GM19452 (cell line): ENCODE data around the gene SAG.
"Not testable (repeated sequence)": the region's sequence is repeated elsewhere in the genome, so short reads cannot be mapped to it uniquely, and the experiment has no call there.

Source experiments
- ATAC-seq: cut with Tn5 transposase; IDR thresholded peaks from one replicate; pipeline ENCODE4 v1.9.1; 2021; ENCODE audit not compliant: unreplicated experiment

SAG gene

DNA sequence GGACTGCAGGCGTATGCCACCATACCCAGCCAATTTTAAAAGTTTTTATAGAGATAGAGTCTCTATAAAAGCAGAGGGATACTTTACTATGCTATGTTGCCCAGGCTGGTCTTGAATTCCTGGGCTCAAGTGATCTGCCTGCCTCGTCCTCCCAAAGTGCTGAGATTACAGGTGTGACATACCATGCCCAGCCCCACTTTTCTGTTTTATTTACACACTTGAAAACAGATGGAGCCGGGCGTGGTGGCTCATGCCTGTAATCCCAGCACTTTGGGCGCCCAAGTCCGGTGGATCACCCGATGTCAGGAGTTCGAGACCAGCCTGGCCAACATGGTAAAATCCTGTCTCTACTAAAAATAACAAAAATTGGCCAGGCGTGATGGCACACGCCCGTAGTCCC lies 67.2 kb downstream of the SAG start:
- not testable (repeated sequence) for ATAC-seq

DNA sequence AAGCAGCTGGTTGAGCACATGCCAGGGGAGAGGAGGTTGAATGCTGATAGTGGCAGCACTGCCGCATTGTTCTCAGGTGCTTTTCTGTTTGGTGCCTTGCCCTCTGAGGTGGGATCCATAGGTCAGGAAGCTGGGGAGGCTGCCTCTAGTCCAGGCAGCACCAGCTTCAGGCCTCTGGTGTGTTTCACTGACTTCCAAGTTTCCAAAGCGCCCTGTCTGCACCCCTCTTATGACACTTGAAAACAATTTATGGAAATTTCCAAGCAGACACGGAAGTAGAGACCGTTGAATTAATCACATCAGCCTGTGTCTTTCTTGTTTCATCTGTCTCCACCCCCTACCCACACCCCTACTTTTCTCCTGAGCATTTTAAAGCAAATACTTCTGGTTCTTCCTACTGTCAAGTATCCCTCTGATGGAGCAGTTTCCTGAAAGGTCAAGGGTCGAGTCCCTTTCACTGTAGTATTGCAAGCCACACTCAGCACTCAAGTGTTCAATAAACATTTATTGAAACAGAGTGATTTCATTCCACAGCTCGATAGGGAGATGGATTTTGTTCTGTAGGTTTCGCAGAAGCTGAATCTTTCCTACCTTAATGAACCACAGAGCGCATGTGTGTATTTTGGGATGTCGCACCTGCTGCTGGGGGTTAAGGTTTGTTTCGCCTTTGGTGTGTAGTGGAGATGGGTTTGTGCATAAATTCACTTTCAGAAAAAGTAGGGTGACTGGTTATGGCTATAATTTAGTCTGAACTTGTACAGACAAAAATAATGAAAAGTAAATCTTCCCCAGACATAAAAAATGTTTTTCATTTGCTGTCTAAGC lies 68.1 kb downstream of the SAG start:
- ATAC-seq = no peak

DNA sequence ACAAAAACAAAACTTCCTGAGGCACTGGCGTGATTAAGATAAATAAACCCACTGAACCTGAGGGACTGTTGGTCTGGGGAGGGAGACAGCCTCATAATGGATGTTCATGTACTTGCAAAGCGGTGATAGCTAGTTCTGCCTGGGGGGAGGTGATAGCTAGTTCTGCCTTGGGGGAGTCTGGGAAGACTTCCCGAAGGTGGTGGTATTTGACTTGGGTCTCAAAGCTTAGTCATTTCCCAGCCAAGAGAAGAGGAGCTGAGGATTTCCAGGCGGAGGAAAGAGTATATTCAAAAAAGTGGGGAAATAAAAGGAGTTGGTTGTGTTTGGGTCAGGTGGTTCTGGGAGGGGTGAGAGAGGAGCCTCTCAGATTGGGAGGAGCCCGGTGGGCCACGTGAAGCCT lies 71.4 kb downstream of the SAG start:
- ATAC-seq = no peak

DNA sequence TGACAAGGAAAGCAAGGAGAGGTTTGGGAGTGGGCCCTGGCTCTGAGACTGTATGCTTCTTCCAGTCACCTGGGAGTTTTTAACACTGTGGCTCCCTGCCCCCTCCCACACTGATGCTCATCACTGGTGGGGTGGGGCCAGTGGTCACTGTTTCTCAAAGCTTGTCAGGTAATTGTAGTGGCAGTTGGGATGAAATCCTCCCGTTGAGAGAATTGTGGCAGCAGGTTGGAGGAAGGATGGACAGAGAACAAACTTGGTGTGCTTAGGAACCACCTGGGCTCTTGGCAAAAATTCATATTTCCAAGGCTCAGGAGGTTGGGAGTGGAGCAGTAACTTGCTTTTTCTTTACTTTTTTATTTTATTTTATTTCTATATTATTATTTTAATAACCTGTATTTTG lies 71.8 kb downstream of the SAG start:
- no peak for ATAC-seq

DNA sequence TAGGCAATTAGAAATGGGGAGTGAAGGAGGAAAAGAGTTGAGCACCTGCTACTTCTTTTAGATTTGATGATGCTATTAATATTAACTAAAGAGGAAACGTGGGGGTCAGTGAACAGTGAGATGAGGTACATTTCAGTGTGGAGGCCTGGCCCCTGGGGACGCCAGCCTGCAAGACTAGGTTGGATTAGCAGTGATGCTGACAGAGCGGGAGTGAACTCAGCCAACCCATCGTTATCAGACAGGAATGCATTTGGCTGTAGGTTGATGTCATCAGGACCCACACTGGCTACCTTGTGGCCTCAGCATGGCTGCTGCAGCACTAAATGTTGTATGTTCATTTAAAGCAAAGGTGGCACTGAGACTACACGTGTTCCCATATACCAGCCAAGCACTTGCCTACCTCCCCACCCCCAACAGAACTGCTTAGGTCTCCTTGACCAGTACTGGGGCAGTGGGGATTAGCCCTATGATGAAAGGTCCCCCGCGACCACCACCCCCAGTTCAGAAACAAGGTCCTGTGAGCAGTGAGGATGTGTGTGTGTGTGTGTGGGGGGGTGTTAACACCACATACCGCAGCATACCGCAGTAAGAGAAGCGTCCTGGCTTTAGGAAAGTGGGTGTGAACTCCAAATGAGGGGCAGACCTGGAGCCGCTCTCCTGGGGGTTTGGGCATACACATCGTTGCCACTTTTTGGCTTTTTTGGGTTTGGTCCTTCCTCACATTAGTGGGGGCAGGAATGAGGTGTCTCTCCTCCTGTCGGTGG lies 72.7 kb downstream of the SAG start:
- peak; percentile 48 for ATAC-seq

DNA sequence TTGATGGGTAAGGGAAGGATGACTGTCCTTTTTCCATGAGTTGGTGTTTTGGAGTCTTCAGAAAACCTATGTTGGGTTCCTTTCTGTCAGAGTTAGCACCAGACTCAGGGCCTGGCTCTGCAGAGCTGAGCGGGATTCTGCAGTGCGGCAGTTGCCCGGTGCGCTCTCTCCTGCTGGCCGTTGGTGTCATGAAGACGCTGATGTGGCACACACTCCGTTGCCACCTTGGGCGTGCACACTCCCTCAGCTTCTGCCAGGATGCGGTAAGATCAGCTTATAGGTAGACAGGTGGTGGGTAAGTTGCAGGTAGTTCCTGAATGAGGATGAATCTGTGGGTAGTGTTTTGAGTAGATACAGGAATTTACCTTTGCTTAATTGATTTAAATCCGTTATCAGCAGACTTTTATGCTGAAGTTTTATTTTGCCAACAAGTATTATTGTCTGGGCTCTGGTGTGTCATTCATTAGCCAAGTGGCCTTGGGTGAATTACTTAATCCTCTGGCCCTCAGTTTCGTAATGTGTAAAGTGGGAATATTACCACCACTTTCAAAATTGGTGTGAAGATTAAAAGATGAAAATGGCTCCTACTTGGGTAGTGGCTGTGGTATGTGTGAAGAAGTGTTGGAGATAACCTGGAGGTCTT lies 73.5 kb downstream of the SAG start:
- ATAC-seq = no peak

DNA sequence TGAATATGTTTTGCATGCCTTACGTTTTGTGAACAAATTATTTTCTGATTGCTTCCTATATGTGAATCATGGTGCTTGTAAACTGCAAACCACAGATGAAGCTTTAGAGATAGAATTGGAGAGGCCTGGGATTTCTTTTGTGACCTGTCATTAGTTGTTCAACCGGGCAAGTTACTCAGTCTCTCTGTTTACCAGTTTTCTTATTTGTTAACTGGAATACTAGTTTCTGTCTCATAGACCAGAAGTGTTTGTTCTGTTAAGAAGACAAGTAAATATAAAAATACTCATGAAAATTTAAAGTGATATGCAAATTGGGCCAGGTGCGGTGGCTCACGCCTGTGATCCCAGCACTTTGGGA lies 74.0 kb downstream of the SAG start:
- ATAC-seq = no peak

DNA sequence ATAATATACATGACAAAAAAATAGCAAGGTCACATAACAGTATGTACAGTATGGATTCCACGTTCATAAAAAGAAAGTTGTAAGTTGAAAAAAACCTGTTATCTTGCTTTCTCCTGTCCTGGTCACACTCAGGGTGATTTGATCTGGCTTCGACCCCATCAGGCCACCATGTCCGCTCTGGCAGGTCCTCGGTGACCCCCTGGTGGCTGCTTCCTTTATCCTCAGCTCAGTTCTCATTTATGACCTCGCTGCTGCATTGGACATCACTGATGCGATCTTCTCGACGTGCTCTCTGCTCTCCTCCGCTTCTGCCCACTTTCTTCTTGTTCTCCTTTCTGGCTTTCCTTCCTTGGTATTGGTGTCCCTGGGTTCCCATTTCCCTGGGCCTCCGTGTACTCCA lies 76.4 kb downstream of the SAG start:
- ATAC-seq = no peak

DNA sequence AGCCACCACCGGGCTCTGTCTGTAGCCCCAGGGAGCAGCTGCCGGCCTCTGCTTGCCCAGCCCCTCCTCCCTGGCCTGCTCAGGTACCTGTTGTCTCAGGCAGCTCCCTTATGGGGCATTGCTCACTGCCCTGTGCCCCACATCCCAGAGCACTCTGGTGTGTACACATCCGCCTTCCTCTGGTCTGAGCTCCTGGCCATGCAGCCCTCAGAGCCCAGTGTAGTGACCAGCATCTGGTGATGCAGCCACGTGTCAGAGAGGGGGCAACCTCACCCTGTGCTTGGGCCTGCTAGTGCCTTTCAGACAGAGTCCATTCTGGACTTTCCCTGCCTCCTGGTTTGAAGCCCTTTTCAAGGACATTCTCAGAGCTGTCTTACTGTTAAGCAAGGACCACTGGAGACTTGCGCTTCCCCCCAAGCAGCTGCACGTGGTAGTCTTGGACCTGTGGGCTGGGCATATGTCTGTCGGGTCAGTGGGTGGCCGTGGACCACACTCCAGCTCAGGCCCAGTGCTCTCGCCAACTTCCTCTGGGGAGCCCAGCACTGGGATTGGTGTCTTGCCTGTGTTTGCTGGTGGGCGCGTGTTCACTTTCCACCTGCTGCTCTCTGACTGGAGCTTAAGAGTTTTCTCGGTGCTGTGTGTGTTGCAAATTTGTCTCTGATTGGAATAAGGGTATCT lies 77.3 kb downstream of the SAG start:
- ATAC-seq = no peak

DNA sequence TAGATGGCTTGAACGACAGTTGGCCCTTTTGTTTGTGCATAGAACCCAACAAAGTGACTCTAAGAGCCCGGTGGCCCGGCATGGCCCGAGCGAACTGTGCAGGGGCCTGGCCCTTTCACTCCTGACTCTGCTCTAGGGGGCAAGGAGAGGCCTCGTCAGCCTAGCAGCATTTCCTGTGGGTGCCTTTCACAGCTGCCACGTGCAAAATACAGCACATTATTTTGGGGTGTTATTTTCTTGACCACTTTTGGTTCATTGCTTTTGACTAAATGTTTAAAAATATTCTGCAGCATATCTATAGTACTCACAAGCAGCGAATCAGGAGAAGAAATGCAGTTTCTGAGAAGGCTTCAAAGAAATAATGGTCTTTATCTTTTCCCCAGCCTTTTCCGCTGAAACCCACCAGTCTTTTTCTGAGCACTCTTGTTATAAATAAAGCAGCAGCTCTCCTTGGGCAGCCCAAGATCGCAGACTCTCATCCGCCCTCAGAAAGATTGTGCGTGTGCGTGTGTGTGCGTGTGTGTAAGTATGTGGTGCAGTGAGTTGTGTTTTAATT lies 78.0 kb downstream of the SAG start:
- ATAC-seq = peak; percentile 50

DNA sequence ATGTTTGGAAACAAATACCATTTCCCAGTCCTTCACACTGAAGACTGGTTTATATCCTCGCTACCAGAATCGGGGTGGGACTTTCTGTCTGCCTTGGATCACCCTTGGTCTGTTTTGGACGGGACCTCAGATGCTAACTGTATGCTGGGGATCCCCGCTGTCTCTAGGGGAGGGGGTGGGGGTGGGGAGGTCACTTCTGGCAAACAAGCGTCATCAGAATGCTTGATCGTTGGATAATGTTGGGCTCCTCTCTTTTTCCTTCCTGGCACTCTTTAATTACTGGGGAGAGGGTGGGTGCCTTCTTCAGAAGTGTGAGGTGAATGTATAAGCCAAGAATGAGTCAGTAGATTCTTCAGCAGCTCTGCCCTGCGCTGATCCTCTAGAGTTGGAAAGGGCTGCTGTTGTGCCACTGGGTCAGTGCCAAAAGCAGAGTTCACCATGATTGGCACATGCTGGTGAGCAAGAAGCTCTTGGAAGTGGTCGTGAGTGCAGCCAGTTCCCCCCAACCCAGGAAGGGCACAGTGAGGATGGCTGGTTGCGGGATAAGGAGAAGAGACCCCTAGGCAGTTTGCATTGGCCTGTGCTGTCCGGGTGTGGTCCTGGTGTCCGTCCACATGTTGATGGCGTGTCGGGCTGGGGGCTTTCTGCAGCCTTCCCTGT lies 78.9 kb downstream of the SAG start:
- no peak for ATAC-seq

DNA sequence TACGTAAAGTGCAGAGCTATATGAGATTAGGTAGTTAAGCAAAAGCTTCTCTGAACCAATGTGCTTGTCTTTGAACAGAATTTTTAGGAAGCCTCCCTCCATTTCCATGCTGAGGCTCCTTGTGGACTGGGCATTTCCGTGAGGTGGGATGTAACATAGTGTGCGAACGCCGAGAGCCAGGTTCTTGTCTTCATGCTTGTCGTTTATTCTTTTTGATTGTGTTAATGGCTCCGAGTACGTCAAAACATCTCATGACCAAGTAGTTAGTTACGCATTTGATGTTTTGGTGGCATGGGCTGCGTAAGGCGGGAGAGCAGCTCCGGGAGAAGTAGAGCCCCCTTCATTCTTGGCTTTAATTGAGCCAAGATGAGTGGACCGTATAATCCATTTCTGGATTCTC lies 79.6 kb downstream of the SAG start:
- no peak for ATAC-seq

DNA sequence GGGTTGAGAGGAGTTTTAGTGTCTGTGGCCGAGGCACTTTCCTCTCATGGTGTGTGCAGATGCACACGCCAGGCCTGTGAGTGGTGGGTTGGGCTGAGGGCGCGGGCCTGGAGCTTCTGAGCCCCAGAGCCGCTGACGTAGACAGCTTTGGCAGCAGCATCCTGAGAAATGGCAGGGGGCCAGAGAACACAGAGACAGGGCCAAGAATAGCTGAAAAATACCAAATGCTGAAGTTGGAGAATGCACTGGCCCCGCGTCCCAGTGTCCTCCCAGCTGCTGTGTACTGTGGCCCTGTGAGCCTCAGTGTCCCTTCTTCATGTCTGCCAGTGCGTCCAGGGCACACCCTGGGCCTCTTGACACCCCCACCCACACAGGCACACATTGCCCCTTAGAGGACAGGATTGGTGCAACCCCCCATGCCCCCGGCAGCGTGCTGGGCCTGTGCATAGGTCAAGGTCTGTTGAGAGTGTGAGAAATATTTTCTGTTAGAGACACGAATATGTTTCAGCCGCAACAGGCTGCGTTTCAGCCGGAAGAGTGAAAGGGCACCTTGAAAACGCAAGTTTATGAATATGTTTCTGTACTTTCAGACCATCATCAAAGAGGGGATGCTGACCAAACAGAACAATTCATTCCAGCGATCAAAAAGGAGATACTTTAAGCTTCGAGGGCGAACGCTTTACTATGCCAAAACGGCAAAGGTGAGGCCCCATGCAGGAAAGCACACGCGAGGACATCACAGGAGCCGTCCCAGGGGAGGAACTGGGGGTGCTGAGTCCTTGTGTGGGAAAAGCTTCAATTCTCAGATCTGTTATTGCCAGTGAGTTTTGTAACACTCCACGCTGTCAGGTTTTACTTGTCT lies 80.3 kb downstream of the SAG start:
- no peak for ATAC-seq

DNA sequence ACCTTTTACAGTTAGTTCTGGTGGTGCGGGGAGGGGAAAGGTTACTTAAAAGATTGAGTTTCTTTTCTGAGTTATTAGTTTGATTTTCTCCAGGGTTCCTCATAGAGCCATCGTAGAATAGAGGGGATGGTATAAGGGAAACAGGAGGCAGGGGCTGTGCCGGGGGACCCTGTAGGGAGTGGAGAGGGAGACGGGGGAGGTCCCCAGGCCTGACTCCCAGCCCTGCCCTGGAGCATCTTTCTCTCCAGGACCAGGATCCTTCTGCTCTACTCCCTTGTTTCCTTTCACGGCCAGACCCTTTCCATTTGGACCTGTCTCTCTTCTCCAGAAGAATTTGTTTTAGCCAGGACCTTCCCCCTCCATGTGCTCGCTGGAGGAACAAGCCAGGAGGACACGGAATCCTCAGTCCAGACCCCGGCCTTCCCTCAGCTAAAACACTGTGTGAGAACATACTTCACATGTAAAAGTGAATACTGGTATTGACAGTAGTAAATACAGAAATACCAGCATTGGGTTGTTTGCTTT lies 82.0 kb downstream of the SAG start:
- ATAC-seq = no peak

DNA sequence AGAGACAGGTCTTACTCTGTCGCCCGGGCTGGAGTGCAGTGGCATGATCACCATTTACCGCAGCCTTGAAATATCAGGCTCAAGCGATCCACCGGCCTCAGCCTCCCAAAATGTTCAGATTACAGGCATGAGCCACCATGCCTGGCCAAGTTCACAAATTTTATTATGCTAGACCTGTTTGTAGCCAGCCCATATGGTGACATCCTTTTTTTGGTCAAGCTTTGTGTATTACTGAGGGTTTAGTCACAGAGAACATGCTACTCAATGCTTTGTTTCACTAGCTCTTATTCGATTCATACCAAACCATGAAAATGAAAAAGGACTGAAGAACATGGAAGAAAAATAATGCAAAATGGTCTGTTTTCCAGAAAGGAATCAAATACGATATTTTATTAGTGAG lies 88.1 kb downstream of the SAG start:
- no peak for ATAC-seq
